Measurements from ENCODE around the gene CDHR2.

The CDHR2 gene

DNA sequence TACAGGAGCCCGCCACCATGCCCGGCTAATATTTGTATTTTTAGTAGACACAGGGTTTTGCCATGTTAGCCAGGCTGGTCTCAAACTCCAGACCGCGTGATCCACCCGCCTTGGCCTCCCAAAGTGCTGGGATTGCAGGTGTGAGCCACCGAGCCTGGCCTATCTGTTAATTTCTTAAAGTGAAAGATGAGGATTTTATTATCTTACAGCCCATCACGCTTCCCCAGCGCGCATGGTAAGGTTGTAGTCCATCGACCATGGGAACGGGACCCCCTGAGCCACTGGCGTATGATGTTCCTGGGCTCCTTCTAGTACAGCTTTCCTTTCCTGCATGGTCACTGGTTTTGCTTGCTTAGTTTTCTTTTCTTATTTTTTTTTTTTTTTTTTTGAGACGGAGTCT, 8.7 kb downstream of the CDHR2 start:
- no peak overlapping the region for H3K4me3 Mint-ChIP-seq
- peaks cover 51% of the 10 kb centered on the region for H3K4me1 Mint-ChIP-seq (ENCODE audit: low read depth)
- H3K9me3 Mint-ChIP-seq: peaks cover 11% of the 10 kb centered on the region
- H3K27ac Mint-ChIP-seq: no peak overlapping the region
- intact Hi-C loops (cut with micrococcal nuclease): no loop called here
- H3K36me3 Mint-ChIP-seq (ENCODE audit: low read depth): no peaks in the 10 kb centered on the region
- peaks cover 24% of the 10 kb centered on the region for H3K27me3 Mint-ChIP-seq

DNA sequence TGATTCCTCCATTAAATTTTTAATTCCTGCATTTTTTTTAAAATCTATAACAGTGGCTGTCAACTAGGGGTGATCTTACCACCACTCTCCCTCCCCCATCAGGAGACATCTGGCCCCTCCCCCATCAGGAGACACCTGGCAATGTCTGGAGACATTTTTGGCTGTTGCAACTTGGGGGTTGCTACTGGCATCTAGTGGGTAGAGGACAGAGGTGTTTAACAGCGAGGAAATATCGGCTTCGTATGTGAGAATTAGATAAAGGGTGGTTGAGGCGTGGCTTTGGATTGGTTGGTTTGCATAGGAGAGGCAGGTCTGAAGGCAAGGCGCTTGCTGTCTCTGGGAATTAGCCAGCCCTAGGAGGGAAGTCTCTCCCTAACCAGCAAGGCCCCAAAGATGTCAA, 10.5 kb downstream of the CDHR2 start:
- Mint-ChIP-seq H3K27ac (no peak overlapping the region), H3K36me3 (ENCODE audit: low read depth) (no peaks in the 10 kb centered on the region), H3K9me3 (peaks cover 11% of the 10 kb centered on the region), H3K4me3 (no peak overlapping the region), H3K27me3 (peaks cover 13% of the 10 kb centered on the region), H3K4me1 (ENCODE audit: low read depth) (peaks cover 43% of the 10 kb centered on the region)
- intact Hi-C loops (cut with micrococcal nuclease): no loop called here

DNA sequence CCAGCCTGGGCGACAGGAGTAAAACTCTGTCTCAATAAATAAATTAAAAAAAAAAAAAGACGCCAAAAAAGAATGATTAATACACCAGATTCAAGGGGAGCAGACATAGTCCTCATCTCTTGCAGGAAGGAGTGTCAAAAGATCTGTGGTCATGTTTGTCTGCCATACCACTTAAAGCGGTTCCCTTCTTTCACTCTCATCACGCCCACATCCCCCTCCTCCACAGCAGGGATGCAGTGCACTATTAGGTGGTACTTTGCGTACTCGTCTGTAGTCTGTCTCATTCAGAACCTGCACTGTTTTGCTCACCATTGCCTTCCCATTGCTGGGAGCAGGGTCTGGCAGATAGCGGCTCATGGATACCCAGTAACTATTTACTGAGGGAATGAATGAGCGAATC, 11.2 kb downstream of the CDHR2 start:
- H3K4me1 Mint-ChIP-seq (ENCODE audit: low read depth): peaks cover 36% of the 10 kb centered on the region
- peaks cover 11% of the 10 kb centered on the region for H3K9me3 Mint-ChIP-seq

DNA sequence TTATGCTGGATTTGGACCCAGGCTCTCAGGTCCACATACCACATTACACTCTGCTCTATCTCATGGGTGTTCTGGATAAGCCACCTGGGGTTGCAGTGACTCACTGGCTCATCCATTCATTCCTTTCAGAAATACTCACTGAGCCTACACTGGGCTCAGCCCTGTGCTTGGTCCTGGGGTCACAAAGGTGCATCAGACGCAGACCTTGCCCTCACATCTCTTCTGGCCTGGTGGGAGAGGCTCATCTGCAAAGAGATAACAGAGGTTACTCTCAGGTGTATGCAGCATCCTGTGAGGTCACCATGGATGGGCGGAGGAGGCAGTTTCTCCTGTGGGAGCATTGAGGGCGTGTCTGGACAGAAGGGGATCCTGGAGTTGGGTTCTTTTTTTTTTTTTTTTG, 12.1 kb downstream of the CDHR2 start:
- intact Hi-C loops (cut with micrococcal nuclease): no loop called here
- no peak overlapping the region for H3K27ac Mint-ChIP-seq
- H3K4me3 Mint-ChIP-seq: no peak overlapping the region

More for the DNA sequence above, 11.2 kb downstream of the CDHR2 start:
- intact Hi-C loops (cut with micrococcal nuclease): no loop called here
- H3K27me3 Mint-ChIP-seq: peaks cover 13% of the 10 kb centered on the region
- no peak overlapping the region for H3K4me3 Mint-ChIP-seq
- no peaks in the 10 kb centered on the region for H3K36me3 Mint-ChIP-seq (ENCODE audit: low read depth)
- no peak overlapping the region for H3K27ac Mint-ChIP-seq

DNA sequence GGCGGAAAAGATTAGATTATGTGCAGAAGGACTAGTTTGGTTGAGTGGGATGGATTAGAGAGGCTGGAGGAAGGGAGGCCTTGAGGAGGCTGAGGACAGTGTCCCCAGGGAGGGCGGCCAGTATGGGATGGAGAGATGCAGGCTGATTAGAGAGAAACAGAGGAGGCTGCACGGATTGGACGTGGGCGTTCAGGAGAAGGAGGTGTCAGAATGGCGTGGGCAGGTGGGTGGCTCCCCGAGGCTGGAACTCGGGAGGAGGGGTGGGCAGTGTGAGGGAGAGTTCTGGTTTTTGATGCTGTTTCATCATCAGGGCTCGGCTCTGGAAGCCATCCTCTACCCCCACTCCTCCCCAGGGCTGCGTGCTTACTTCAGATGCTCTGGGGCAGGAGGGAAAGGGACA, 13.0 kb downstream of the CDHR2 start:
- peaks cover 13% of the 10 kb centered on the region for H3K27me3 Mint-ChIP-seq
- H3K4me1 Mint-ChIP-seq (ENCODE audit: low read depth): peaks cover 33% of the 10 kb centered on the region
- intact Hi-C loops (cut with micrococcal nuclease): no loop called here

More for the DNA sequence above, 12.1 kb downstream of the CDHR2 start:
- Mint-ChIP-seq H3K9me3 (peaks cover 14% of the 10 kb centered on the region), H3K27me3 (peaks cover 13% of the 10 kb centered on the region), H3K4me1 (ENCODE audit: low read depth) (peaks cover 34% of the 10 kb centered on the region), H3K36me3 (ENCODE audit: low read depth) (no peaks in the 10 kb centered on the region)

DNA sequence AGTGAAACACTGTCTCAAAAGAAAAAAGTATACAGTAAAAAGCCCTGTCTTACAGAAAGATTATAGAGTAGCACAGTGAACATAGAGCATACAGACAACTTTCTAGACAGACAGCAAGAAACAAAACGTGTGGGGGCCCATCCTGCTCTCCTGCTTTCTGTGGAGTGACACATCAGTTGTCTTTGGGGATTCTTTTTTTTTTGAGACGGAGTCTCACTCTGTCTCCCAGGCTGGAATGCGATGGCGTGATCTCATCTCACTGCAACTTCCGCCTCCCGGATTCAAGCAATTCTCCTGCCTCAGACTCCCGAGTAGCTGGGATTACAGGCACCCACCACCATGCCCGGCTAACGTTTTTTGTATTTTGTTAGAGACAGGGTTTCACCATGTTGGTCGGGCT, 14.9 kb downstream of the CDHR2 start:
- Mint-ChIP-seq H3K4me3 (no peak overlapping the region), H3K36me3 (ENCODE audit: low read depth) (no peaks in the 10 kb centered on the region), H3K27me3 (peaks cover 13% of the 10 kb centered on the region), H3K4me1 (ENCODE audit: low read depth) (peaks cover 33% of the 10 kb centered on the region), H3K27ac (no peak overlapping the region), H3K9me3 (peaks cover 18% of the 10 kb centered on the region)
- intact Hi-C loops (cut with micrococcal nuclease): no loop called here

More for the DNA sequence above, 13.0 kb downstream of the CDHR2 start:
- H3K4me3 Mint-ChIP-seq: peak overlapping the region; percentile 7
- H3K27ac Mint-ChIP-seq: no peak overlapping the region
- H3K9me3 Mint-ChIP-seq: peaks cover 22% of the 10 kb centered on the region
- no peaks in the 10 kb centered on the region for H3K36me3 Mint-ChIP-seq (ENCODE audit: low read depth)

DNA sequence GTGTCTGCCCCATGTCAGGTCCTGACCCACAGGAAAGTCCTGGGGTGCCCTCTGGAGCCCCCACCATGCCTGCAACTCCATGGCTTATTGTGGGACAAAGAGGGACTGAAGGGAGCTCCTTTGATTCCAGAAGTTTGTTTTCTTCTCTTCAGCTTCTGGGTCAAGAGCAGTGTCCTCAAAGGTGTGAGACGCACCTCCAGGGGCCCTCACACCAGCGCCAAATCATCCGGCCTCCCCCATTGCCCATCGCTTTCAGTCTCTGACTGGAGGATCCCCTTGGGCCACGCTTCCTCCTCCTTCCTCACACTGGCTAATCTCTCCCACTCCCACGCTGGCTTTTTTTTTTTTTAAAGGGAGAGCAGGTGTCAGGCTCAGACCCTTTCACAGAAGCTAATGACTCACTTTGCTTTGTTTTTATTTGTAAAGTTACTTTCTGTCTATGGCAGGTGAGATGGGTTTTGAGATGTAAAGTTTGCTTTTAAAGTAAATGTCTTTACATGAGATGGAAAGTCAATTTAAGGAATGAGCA, 16.7 kb downstream of the CDHR2 start:
- intact Hi-C loops (cut with micrococcal nuclease): no loop called here
- peaks cover 11% of the 10 kb centered on the region for H3K9me3 Mint-ChIP-seq
- no peak overlapping the region for H3K27ac Mint-ChIP-seq
- H3K4me1 Mint-ChIP-seq (ENCODE audit: low read depth): peaks cover 27% of the 10 kb centered on the region
- H3K27me3 Mint-ChIP-seq: peaks cover 8% of the 10 kb centered on the region
- no peak overlapping the region for H3K4me3 Mint-ChIP-seq
- H3K36me3 Mint-ChIP-seq (ENCODE audit: low read depth): no peaks in the 10 kb centered on the region

DNA sequence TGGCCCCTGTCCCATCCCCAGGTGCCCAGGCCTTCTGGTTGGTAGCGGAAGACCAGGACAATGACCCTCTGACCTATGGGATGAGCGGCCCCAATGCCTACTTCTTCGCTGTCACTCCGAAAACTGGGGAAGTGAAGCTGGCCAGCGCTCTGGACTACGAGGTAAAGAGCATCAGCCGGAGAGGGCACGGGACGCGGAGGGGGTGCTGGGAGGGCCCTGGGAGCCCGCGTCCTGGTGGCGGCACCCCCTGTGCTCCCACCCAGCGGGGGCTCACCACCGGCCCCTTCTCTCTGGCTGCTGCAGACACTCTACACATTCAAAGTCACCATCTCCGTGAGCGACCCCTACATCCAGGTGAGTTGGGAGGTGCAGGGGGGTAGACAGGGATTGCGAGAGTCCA, 19.5 kb downstream of the CDHR2 start:
- no peak overlapping the region for H3K4me3 Mint-ChIP-seq
- H3K4me1 Mint-ChIP-seq (ENCODE audit: low read depth): peaks cover 13% of the 10 kb centered on the region
- peaks cover 18% of the 10 kb centered on the region for H3K27me3 Mint-ChIP-seq
- intact Hi-C loops (cut with micrococcal nuclease): no loop called here
- peaks cover 11% of the 10 kb centered on the region for H3K9me3 Mint-ChIP-seq
- no peaks in the 10 kb centered on the region for H3K36me3 Mint-ChIP-seq (ENCODE audit: low read depth)
- no peak overlapping the region for H3K27ac Mint-ChIP-seq

DNA sequence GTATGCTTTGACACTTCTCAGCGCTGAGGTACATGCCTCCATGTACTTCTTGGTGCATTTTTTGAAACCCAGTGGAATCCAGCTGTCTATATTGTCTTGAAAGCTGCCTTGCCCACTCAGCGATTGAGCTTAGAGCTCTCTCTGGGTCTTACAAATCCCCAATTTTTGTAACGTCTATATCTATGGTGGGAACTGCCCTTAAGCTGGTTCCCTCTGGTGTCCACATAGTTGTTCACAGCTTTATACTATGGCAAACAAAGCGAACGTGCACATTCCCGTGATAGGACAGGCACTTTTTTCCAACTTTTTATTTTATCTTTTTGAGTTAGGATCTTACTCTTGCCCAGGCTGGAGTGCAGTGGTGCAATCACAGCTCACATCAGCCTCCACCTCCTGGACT, 20.9 kb downstream of the CDHR2 start:
- intact Hi-C loops (cut with micrococcal nuclease): loop anchor here (10.0 kb wide), 1 partner anchor 155 kb away; the partner anchor contains the start of gene CLTB
- Mint-ChIP-seq H3K27me3 (peaks cover 21% of the 10 kb centered on the region), H3K27ac (no peak overlapping the region), H3K9me3 (peaks cover 11% of the 10 kb centered on the region), H3K4me3 (no peak overlapping the region), H3K36me3 (ENCODE audit: low read depth) (no peaks in the 10 kb centered on the region), H3K4me1 (ENCODE audit: low read depth) (peaks cover 19% of the 10 kb centered on the region)

DNA sequence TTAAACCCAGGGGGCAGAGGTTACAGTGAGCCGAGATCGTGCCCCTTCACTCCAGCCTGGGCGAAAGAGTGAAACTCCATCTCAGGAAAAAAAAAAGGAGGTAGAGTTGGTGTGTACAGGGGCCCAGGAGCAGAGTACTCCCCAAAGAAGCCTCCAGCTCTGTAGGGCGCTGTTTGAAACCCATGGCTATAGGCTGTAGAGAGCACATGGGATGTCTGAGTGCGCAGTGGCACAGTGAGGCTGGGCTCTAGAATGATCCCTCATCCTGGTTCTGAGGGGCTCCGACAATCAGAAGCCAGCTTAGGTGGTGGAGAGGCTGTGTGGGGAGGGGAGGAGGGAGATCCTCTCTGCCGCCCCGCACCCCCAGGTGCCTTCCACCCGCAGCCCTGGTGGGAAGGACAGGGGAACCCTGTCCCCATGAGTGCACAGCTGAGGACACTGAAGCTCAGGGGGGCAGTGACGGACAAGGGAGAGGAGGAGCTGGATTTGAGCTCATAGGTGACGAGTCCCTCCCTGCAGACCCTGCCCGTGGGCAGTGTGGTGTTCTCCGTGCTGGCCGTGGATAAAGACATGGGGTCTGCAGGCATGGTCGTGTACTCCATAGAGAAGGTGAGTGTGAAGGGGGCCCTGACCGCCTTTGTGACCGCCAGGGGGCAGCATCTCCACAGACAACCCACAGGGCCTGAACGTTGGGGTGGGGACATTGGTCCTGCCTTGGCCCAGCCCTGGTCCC, 24.6 kb downstream of the CDHR2 start:
- Mint-ChIP-seq H3K36me3 (ENCODE audit: low read depth) (no peaks in the 10 kb centered on the region), H3K27me3 (peaks cover 21% of the 10 kb centered on the region), H3K27ac (no peak overlapping the region), H3K9me3 (no peaks in the 10 kb centered on the region), H3K4me3 (no peak overlapping the region), H3K4me1 (ENCODE audit: low read depth) (peaks cover 7% of the 10 kb centered on the region)
- intact Hi-C loops (cut with micrococcal nuclease): loop anchor here (1.0 to 10.0 kb wide), 2 partner anchors 38 to 159 kb away; partner anchors contain the start of gene CLTB

DNA sequence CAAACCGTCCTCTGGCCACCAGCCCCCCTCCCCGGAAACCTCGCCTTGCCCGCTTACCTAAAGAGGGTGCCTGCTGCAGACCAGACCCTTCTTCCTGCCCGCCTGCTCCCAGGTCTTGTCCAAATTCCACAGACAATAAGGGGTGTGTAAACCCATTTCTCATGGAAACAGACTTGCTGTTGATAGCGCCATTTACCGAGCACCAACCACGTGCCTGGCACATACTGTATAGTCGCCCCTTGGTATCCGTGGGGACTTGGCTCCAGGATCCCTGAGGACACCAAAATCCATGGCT, 25.1 kb downstream of the CDHR2 start:
- Mint-ChIP-seq H3K27ac (no peak overlapping the region), H3K36me3 (ENCODE audit: low read depth) (no peaks in the 10 kb centered on the region), H3K9me3 (no peaks in the 10 kb centered on the region), H3K4me1 (ENCODE audit: low read depth) (peaks cover 7% of the 10 kb centered on the region), H3K4me3 (no peak overlapping the region), H3K27me3 (peaks cover 21% of the 10 kb centered on the region)
- intact Hi-C loops (cut with micrococcal nuclease): loop anchor here (1.0 to 10.0 kb wide), 2 partner anchors 39 to 159 kb away; partner anchors contain the start of gene CLTB

DNA sequence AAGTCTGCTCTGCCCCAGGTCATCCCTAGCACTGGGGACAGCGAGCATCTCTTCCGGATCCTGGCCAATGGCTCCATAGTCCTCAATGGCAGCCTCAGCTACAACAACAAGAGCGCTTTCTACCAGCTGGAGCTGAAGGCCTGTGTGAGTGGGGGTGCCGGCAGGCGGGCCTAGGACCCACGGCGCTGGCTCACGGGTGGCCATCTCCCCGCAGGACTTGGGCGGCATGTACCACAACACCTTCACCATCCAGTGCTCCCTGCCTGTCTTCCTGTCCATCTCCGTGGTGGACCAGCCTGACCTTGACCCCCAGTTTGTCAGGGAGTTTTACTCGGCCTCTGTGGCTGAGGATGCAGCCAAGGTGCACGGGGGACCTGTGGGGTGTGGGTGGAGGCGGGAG, 25.9 kb downstream of the CDHR2 start:
- peaks cover 21% of the 10 kb centered on the region for H3K27me3 Mint-ChIP-seq
- intact Hi-C loops (cut with micrococcal nuclease): loop anchor here (10.0 kb wide), 1 partner anchor 160 kb away; the partner anchor contains the start of gene CLTB
- H3K4me1 Mint-ChIP-seq (ENCODE audit: low read depth): peaks cover 7% of the 10 kb centered on the region
- H3K4me3 Mint-ChIP-seq: no peak overlapping the region
- H3K36me3 Mint-ChIP-seq (ENCODE audit: low read depth): no peaks in the 10 kb centered on the region
- H3K9me3 Mint-ChIP-seq: no peaks in the 10 kb centered on the region
- H3K27ac Mint-ChIP-seq: no peak overlapping the region

DNA sequence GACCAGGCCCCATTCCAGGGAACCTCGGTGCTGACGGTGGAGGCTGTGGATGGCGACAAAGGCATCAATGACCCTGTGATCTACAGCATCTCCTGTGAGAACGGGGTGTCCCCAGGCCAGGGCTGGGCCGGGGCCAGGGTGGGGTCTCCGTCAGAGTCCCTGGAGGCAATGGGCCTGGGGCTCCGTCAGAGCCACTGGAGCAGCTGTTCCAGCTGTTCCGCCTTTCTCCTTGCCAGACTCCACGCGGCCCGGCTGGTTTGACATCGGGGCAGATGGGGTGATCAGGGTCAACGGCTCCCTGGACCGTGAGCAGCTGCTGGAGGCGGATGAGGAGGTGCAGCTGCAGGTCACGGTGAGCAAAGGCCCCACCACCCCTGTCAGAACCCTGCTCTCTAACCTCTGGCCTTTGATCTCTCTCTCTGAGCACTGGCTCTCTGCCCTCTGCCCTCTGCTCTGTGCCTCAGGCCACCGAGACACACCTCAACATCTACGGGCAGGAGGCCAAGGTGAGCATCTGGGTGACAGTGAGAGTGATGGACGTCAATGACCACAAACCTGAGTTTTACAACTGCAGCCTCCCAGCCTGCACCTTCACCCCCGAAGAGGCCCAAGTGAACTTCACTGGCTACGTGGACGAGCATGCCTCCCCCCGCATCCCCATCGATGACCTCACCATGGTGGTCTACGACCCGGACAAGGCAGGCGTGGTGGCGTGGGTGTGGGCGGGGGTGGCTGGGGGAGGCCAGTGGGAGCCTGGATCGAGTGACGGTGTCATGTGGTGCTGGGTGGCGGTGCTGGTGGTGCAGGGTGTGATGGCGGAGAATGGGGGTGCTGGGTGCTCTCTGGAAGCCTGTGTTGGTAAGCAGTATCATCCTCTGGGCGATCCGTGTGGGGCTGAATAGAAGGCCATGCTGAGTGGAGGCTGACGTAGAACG, 26.6 kb downstream of the CDHR2 start:
- Mint-ChIP-seq H3K27me3 (peaks cover 19% of the 10 kb centered on the region), H3K4me3 (no peak overlapping the region), H3K27ac (no peak overlapping the region), H3K36me3 (ENCODE audit: low read depth) (no peaks in the 10 kb centered on the region), H3K4me1 (ENCODE audit: low read depth) (peaks cover 7% of the 10 kb centered on the region), H3K9me3 (no peaks in the 10 kb centered on the region)
- intact Hi-C loops (cut with micrococcal nuclease): loop anchor here (10.0 kb wide), 1 partner anchor 161 kb away; the partner anchor contains the start of gene CLTB

Data from dendritic cell treated with granulocyte-macrophage colony-stimulating factor and Interleukin-4, amounts not matched to agents 40 ng/mL and 50 ng/mL, for 4 days (primary cell).